HUES6 (cell line): ENCODE results near the gene MMP21.

ENCODE experiments used
- H3K27ac ChIP-seq: 2 replicates; pipeline ENCODE4 v1.7.0; 2013; ENCODE audit warnings: low read depth, mild to moderate bottlenecking, low read length, inconsistent platforms
- H3K27me3 ChIP-seq: 2 replicates; pipeline ENCODE4 v1.6.1; 2013; ENCODE audit warnings: low read length; ENCODE audit not compliant: control insufficient read depth, insufficient read depth
- H3K36me3 ChIP-seq: 2 replicates; pipeline ENCODE4 v1.6.1; 2013; ENCODE audit warnings: low read length; ENCODE audit not compliant: control insufficient read depth, insufficient read depth
- H3K4me1 ChIP-seq: 2 replicates; pipeline ENCODE4 v1.6.1; 2013; ENCODE audit warnings: low read length; ENCODE audit not compliant: control insufficient read depth, insufficient read depth
- H3K4me3 ChIP-seq: 2 replicates; pipeline ENCODE4 v1.5.1; 2013; ENCODE audit warnings: low read depth, low read length
- H3K9ac ChIP-seq: one replicate; pipeline ENCODE4 v1.6.1; 2013; ENCODE audit warnings: mild to moderate bottlenecking, low read length
- H3K9me3 ChIP-seq: 2 replicates; pipeline ENCODE4 v1.6.1; 2013; ENCODE audit warnings: low read depth, low read length; ENCODE audit not compliant: control insufficient read depth, insufficient read depth

Gene MMP21

GRCh38 chr10:125727436-125727835, 48.2 kb downstream of the MMP21 start:
- no peaks in the 10 kb centered on the region for H3K27me3 ChIP-seq
- no peaks in the 10 kb centered on the region for H3K4me1 ChIP-seq
- no peaks in the 10 kb centered on the region for H3K9me3 ChIP-seq
- H3K27ac ChIP-seq, result no peak overlapping the region
- peaks cover 95% of the 10 kb centered on the region for H3K36me3 ChIP-seq
- no peak overlapping the region for H3K9ac ChIP-seq
- no peak overlapping the region for H3K4me3 ChIP-seq

GRCh38 chr10:125726914-125727313, 48.7 kb downstream of the MMP21 start:
- Histone ChIP-seq H3K27me3 (no peaks in the 10 kb centered on the region), H3K4me1 (no peaks in the 10 kb centered on the region), H3K4me3 (no peak overlapping the region), H3K36me3 (peaks cover 95% of the 10 kb centered on the region), H3K9ac (no peak overlapping the region), H3K27ac (no peak overlapping the region), H3K9me3 (no peaks in the 10 kb centered on the region)

- Histone ChIP-seq H3K27me3 (no peaks in the 10 kb centered on the region), H3K4me1 (no peaks in the 10 kb centered on the region; the same call in 1 of the 2 replicates), H3K9ac (no peak overlapping the region), H3K36me3 (peaks cover 68% of the 10 kb centered on the region), H3K27ac (no peak overlapping the region), H3K4me3 (no peak overlapping the region), H3K9me3 (no peaks in the 10 kb centered on the region)
Observed at GRCh38 chr10:125722811-125723210, 52.8 kb downstream of the MMP21 start.

GRCh38 chr10:125721035-125721434, 54.6 kb downstream of the MMP21 start:
- H3K27me3 ChIP-seq, result no peaks in the 10 kb centered on the region
- H3K9ac ChIP-seq, result no peak overlapping the region
- no peak overlapping the region for H3K27ac ChIP-seq
- peaks cover 51% of the 10 kb centered on the region for H3K36me3 ChIP-seq
- H3K9me3 ChIP-seq, result no peaks in the 10 kb centered on the region
- peak overlapping the region; percentile 83 for H3K4me3 ChIP-seq
- no peaks in the 10 kb centered on the region; the same call in 1 of the 2 replicates for H3K4me1 ChIP-seq

GRCh38 chr10:125720002-125720382, 55.6 kb downstream of the MMP21 start:
- no peaks in the 10 kb centered on the region for H3K27me3 ChIP-seq
- H3K36me3 ChIP-seq, result peaks cover 42% of the 10 kb centered on the region
- no peaks in the 10 kb centered on the region; the same call in 1 of the 2 replicates for H3K4me1 ChIP-seq
- H3K27ac ChIP-seq, result peak overlapping the region; percentile 75; the same call in 1 of the 2 replicates
- H3K9ac ChIP-seq, result peak overlapping the region; percentile 95
- no peaks in the 10 kb centered on the region for H3K9me3 ChIP-seq
- H3K4me3 ChIP-seq, result peak overlapping the region; percentile 83

GRCh38 chr10:125719173-125720001, 56.2 kb downstream of the MMP21 start, which contains the start of gene EDRF1:
TSS of gene EDRF1 (plus strand) at chr10:125719709. CDS start at chr10:125719808, 99 bp downstream.
- Histone ChIP-seq H3K4me1 (no peaks in the 10 kb centered on the region; the same call in 1 of the 2 replicates), H3K36me3 (peaks cover 36% of the 10 kb centered on the region), H3K27ac (peak within 1 kb of the TSS; percentile 75; the same call in 1 of the 2 replicates), H3K4me3 (peak within 1 kb of the TSS; percentile 83), H3K9ac (peak within 1 kb of the TSS; percentile 95), H3K9me3 (no peaks in the 10 kb centered on the region), H3K27me3 (no peaks in the 10 kb centered on the region)
